GM21526 (cell line): Measurements from ENCODE around the gene DLEC1.

Source experiments
- ATAC-seq: cut with Tn5 transposase; IDR thresholded peaks from one replicate; pipeline ENCODE4 v1.9.1; 2021; ENCODE audit warnings: moderate library complexity; ENCODE audit not compliant: unreplicated experiment, low FRiP score

Gene DLEC1

DNA sequence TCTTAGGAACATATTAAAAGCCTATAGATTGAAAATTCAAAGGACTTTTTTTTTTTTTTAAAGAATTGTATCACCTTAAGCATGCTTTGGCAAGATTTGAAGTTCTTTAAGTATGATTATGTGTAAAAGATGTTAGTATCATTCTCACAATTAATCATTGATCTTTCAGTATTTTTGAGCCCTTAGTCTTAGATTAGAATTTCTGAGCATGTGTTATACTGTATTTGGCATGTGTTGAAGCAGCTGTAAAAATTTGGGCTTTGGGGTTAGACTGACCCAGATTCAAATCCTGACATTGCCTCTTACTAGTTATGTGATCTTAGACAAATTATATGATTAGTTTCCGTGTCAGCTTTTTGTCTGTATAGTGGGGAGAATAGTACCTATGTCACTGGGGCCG is 132.6 kb downstream of the DLEC1 start:
- ATAC-seq, result no peak
